H9 (cell line): ENCODE data around the gene MICAL2. TPM values are rescaled to one million over a fixed set of nuclear protein-coding genes. Genes with fewer than 3 reads are reported as not detected.

ENCODE experiments used
- DNase-seq: peaks from one replicate; pipeline ENCODE4 v3.0.0-alpha.2; 2017
- H2AFZ ChIP-seq: one replicate; pipeline ENCODE4 v1.6.1; 2013; ENCODE audit warnings: mild to moderate bottlenecking, low read length, control low read depth, moderate library complexity
- H2AK5ac ChIP-seq: 2 replicates; pipeline ENCODE4 v1.6.1; 2013; ENCODE audit warnings: low read length, control low read depth, mixed read lengths; ENCODE audit not compliant: insufficient read length
- H2BK120ac ChIP-seq: one replicate; pipeline ENCODE4 v1.6.1; 2013; ENCODE audit warnings: low read depth, mild to moderate bottlenecking, low read length, control low read depth, inconsistent platforms; ENCODE audit not compliant: poor library complexity, severe bottlenecking
- H2BK12ac ChIP-seq: 2 replicates; pipeline ENCODE4 v1.6.1; 2013; ENCODE audit warnings: low read length, control low read depth, mixed read lengths, low read depth; ENCODE audit not compliant: insufficient read length
- H2BK15ac ChIP-seq: 2 replicates; pipeline ENCODE4 v1.6.1; 2013; ENCODE audit warnings: low read depth, low read length, control low read depth
- H2BK20ac ChIP-seq: one replicate; pipeline ENCODE4 v1.6.1; 2013; ENCODE audit warnings: low read depth, mild to moderate bottlenecking, low read length, control low read depth, inconsistent platforms; ENCODE audit not compliant: poor library complexity, severe bottlenecking
- H2BK5ac ChIP-seq: 2 replicates; pipeline ENCODE4 v1.6.1; 2013; ENCODE audit warnings: low read length, control low read depth, mixed read lengths; ENCODE audit not compliant: insufficient read length
- H3K14ac ChIP-seq: 2 replicates; pipeline ENCODE4 v1.6.1; 2013; ENCODE audit warnings: low read length, control low read depth; ENCODE audit not compliant: insufficient read depth
- H3K18ac ChIP-seq: 2 replicates; pipeline ENCODE4 v1.6.1; 2013; ENCODE audit warnings: low read depth, mild to moderate bottlenecking, mixed read lengths, low read length, control low read depth; ENCODE audit not compliant: insufficient read length
- H3K23ac ChIP-seq: 2 replicates; pipeline ENCODE4 v1.6.1; 2013; ENCODE audit warnings: low read length, control low read depth, mixed read lengths, low read depth; ENCODE audit not compliant: insufficient read length
- H3K23me2 ChIP-seq: 2 replicates; pipeline ENCODE4 v1.6.1; 2013; ENCODE audit warnings: low read depth, mild to moderate bottlenecking, mixed read lengths, low read length, control low read depth; ENCODE audit not compliant: insufficient read length, poor library complexity, severe bottlenecking
- H3K27ac ChIP-seq: 2 replicates; pipeline ENCODE4 v1.5.1; 2013; ENCODE audit warnings: low read length, control low read depth, mixed read lengths, low read depth; ENCODE audit not compliant: insufficient read length
- H3K27me3 ChIP-seq: 2 replicates; pipeline ENCODE4 v1.6.1; 2013; ENCODE audit warnings: low read length, control low read depth, inconsistent platforms; ENCODE audit not compliant: insufficient read depth
- H3K4ac ChIP-seq: 2 replicates; pipeline ENCODE4 v1.6.1; 2013; ENCODE audit warnings: low read depth, mild to moderate bottlenecking, control low read depth, inconsistent platforms, low read length, moderate library complexity
- H3K4me1 ChIP-seq: 2 replicates; pipeline ENCODE4 v1.6.1; 2013; ENCODE audit warnings: low read length, control low read depth, inconsistent platforms; ENCODE audit not compliant: insufficient read depth
- H3K4me2 ChIP-seq: 2 replicates; pipeline ENCODE4 v1.6.1; 2013; ENCODE audit warnings: low read length, control low read depth, mixed read lengths; ENCODE audit not compliant: insufficient read length, insufficient read depth
- H3K56ac ChIP-seq: 2 replicates; pipeline ENCODE4 v1.6.1; 2013; ENCODE audit warnings: low read depth, mild to moderate bottlenecking, mixed read lengths, low read length, control low read depth; ENCODE audit not compliant: insufficient read length
- H3K79me1 ChIP-seq: 2 replicates; pipeline ENCODE4 v1.6.1; 2013; ENCODE audit warnings: low read depth, mild to moderate bottlenecking, moderate library complexity, low read length, control low read depth, inconsistent platforms; ENCODE audit not compliant: insufficient read depth, poor library complexity, severe bottlenecking
- H3K79me2 ChIP-seq: 2 replicates; pipeline ENCODE4 v1.6.1; 2013; ENCODE audit warnings: low read length, control low read depth, inconsistent platforms; ENCODE audit not compliant: insufficient read depth
- H3K9ac ChIP-seq: 2 replicates; pipeline ENCODE4 v1.6.1; 2013; ENCODE audit warnings: low read length, control low read depth, mixed read lengths; ENCODE audit not compliant: insufficient read length; ENCODE audit errors: extremely low read depth
- H3K9me3 ChIP-seq: one replicate; pipeline ENCODE4 v1.6.1; 2013; ENCODE audit warnings: low read depth, low read length, inconsistent platforms; ENCODE audit not compliant: control insufficient read depth
- H3T11ph ChIP-seq: one replicate; pipeline ENCODE4 v1.6.1; 2013; ENCODE audit warnings: mild to moderate bottlenecking, low read length, control low read depth, inconsistent platforms
- H4K20me1 ChIP-seq: one replicate; pipeline ENCODE4 v1.6.1; 2013; ENCODE audit not compliant: control insufficient read depth, insufficient read length, insufficient read depth
- H4K5ac ChIP-seq: 2 replicates; pipeline ENCODE4 v1.6.1; 2013; ENCODE audit warnings: low read depth, mild to moderate bottlenecking, mixed read lengths, low read length, control low read depth; ENCODE audit not compliant: insufficient read length
- H4K8ac ChIP-seq: replicated peaks from 2 replicates; pipeline ENCODE4 v1.6.1; 2013; ENCODE audit warnings: low read length, control low read depth, mixed read lengths, low read depth; ENCODE audit not compliant: insufficient read length
- H4K91ac ChIP-seq: 2 replicates; pipeline ENCODE4 v1.6.1; 2013; ENCODE audit warnings: low read depth, mild to moderate bottlenecking, moderate library complexity, mixed read lengths, low read length, control low read depth; ENCODE audit not compliant: insufficient read length
- H3K27ac Mint-ChIP-seq, 3 experiments: 2 replicates in 2 of 3; 3 replicates in 1 of 3; pipeline ENCODE4 v1.8.0; 2020 to 2021; ENCODE audit warnings: mixed read lengths in 3 of 3, mild to moderate bottlenecking in 1 of 3, moderate library complexity in 1 of 3
- H3K27me3 Mint-ChIP-seq: 2 replicates; pipeline ENCODE4 v1.8.0; 2021; ENCODE audit warnings: low read depth, mild to moderate bottlenecking, moderate library complexity, mixed read lengths
- H3K36me3 Mint-ChIP-seq, 3 experiments: 2 replicates in 2 of 3; 3 replicates in 1 of 3; pipeline ENCODE4 v1.8.0; 2020 to 2021; ENCODE audit warnings: low read depth in 3 of 3, mixed read lengths in 3 of 3; ENCODE audit not compliant: insufficient read depth in 1 of 3
- H3K4me1 Mint-ChIP-seq, 2 experiments: 2 replicates each; pipeline ENCODE4 v1.8.0; 2020; ENCODE audit warnings: mixed read lengths in 2 of 2
- H3K4me3 Mint-ChIP-seq, 2 experiments: 2 replicates in 1 of 2; 3 replicates in 1 of 2; pipeline ENCODE4 v1.8.0; 2020 to 2021; ENCODE audit warnings: mild to moderate bottlenecking in 2 of 2, mixed read lengths in 2 of 2, moderate library complexity in 1 of 2
- H3K9me3 Mint-ChIP-seq, 2 experiments: 2 replicates in 1 of 2; 3 replicates in 1 of 2; pipeline ENCODE4 v1.8.0; 2020; ENCODE audit warnings: mild to moderate bottlenecking in 2 of 2, mixed read lengths in 2 of 2, moderate library complexity in 1 of 2
- CTCF ChIP-seq: fragments of 200-600 bp; sonication (generic); conservative IDR thresholded peaks from 3 replicates; pipeline ENCODE4 v1.8.0; 2021; ENCODE audit warnings: antibody characterized with exemption, mild to moderate bottlenecking
- WGBS: extraction: QIAGEN DNeasy Blood & Tissue Kit; methylation state at CpG from one replicate; pipeline ENCODE4 v1.1.7; 2013; ENCODE audit warnings: missing lambda C conversion rate, low lambda C conversion rate, mixed read lengths; ENCODE audit not compliant: insufficient read length; ENCODE audit errors: extremely low coverage; 5-methylcytosine and 5-hydroxymethylcytosine counted together
- total RNA-seq: library from RNA; stranded (reverse); gene quantifications from 2 replicates; pipeline ENCODE4 v1.2.1, GENCODE V29; 2021

The MICAL2 gene
- total RNA-seq, 1 experiment from 2014 or later, result 4.7 TPM

GRCh38 chr11:12089041-12089440 is 21.3 kb upstream of the MICAL2 start:
- Histone ChIP-seq H2BK120ac (no peak overlapping the region), H4K8ac (no peak overlapping the region)

More at GRCh38 chr11:12089041-12089440, 21.3 kb upstream of the MICAL2 start:
- Histone ChIP-seq H2BK12ac (no peak overlapping the region), H4K91ac (no peak overlapping the region), H3K79me1 (no peaks in the 10 kb centered on the region), H3K23me2 (no peaks in the 10 kb centered on the region), H2BK20ac (no peak overlapping the region), H3K79me2 (no peaks in the 10 kb centered on the region), H3K4me2 (no peak overlapping the region), H2AK5ac (no peak overlapping the region), H3K27me3 (no peaks in the 10 kb centered on the region), H3K27ac (no peak overlapping the region), H2AFZ (no peak overlapping the region), H3K56ac (no peak overlapping the region), H3K14ac (no peak overlapping the region), H4K5ac (no peak overlapping the region), H3K9me3 (no peaks in the 10 kb centered on the region), H3K4ac (no peak overlapping the region), H3K18ac (no peak overlapping the region), H3K4me1 (no peaks in the 10 kb centered on the region), H3K9ac (no peak overlapping the region), H3T11ph (no peak overlapping the region), H2BK5ac (no peak overlapping the region), H3K23ac (no peak overlapping the region), H2BK15ac (no peak overlapping the region), H4K20me1 (no peaks in the 10 kb centered on the region)
- Mint-ChIP-seq H3K27me3 (peaks cover 9% of the 10 kb centered on the region), H3K9me3 (peaks cover 0 to 2% of the 10 kb centered on the region in 2 experiments; a peak in 1 of 5 replicates), H3K4me1 (peaks cover 31 to 33% of the 10 kb centered on the region in 2 experiments), H3K4me3 (no peak overlapping the region), H3K27ac (no peak overlapping the region), H3K36me3 (no peaks in the 10 kb centered on the region)
- no CpG with 5 or more reads among the region's 4 CpGs for WGBS
- no peak for TF ChIP-seq CTCF
- no peak for DNase-seq
